Skin of body (tissue), 2 donors: Measurements from ENCODE around the gene RTN3. TPM values are rescaled to one million over a fixed set of nuclear protein-coding genes. Genes with fewer than 3 reads are reported as not detected.
"Not testable (repeated sequence)": the region's sequence is repeated elsewhere in the genome, so short reads cannot be mapped to it uniquely, and the experiment has no call there.

ENCODE experiments used
- DNase-seq: peaks from one replicate; lab custom pipeline; 2025; lab: John Stamatoyannopoulos, UW
- total RNA-seq: library from RNA; depleted of rRNA; stranded (reverse); fragments of >200 nt; gene quantifications from one replicate; pipeline ENCODE4 v1.2.3, GENCODE V29; 2014

Gene RTN3
- total RNA-seq, 1 donor from 2014 or later = 60.0 TPM

- peak; percentile 54 for DNase-seq
Measured at GRCh38 chr11:63767565-63768236, 86.4 kb downstream of the RTN3 start.

- DNase-seq = peak; percentile 51
Measured at GRCh38 chr11:63768237-63769041, 87.1 kb downstream of the RTN3 start, which contains the start of gene ZFTA. TSS of gene ZFTA (minus strand) at chr11:63768775. CDS start at chr11:63768622, 153 bp downstream.

GRCh38 chr11:63769042-63769713 lies 87.9 kb downstream of the RTN3 start:
- DNase-seq = no peak

- DNase-seq = no peak
Measured at GRCh38 chr11:63769714-63770455, 88.6 kb downstream of the RTN3 start.

GRCh38 chr11:63770763-63771162 lies 89.5 kb downstream of the RTN3 start:
- DNase-seq = no peak

- DNase-seq = not testable (repeated sequence)
Measured at GRCh38 chr11:63771741-63772318, 90.5 kb downstream of the RTN3 start.

GRCh38 chr11:63775191-63775590 lies 93.9 kb downstream of the RTN3 start:
- no peak for DNase-seq

- no peak for DNase-seq
Measured at GRCh38 chr11:63779039-63779438, 97.7 kb downstream of the RTN3 start.

GRCh38 chr11:63782749-63783148 lies 101.4 kb downstream of the RTN3 start:
- no peak for DNase-seq

GRCh38 chr11:63783925-63784592 lies 102.8 kb downstream of the RTN3 start:
- no peak for DNase-seq

- DNase-seq = no peak
Measured at GRCh38 chr11:63785823-63786222, 104.5 kb downstream of the RTN3 start.

- no peak for DNase-seq
Measured at GRCh38 chr11:63791495-63792167, 110.3 kb downstream of the RTN3 start.

GRCh38 chr11:63793161-63793560 lies 111.9 kb downstream of the RTN3 start:
- no peak for DNase-seq

GRCh38 chr11:63795066-63795465 lies 113.8 kb downstream of the RTN3 start:
- no peak for DNase-seq

- DNase-seq = no peak
Measured at GRCh38 chr11:63800921-63801320, 119.6 kb downstream of the RTN3 start.

- DNase-seq = no peak
Measured at GRCh38 chr11:63802637-63803414, 121.5 kb downstream of the RTN3 start.

- no peak for DNase-seq
Measured at GRCh38 chr11:63804259-63804658, 123.0 kb downstream of the RTN3 start.

- DNase-seq = no peak
Measured at GRCh38 chr11:63805844-63806415, 124.6 kb downstream of the RTN3 start.
